Measurements from ENCODE around the gene PSMC5.

GRCh38 chr17:63842540-63843386, 15.5 kb downstream of the PSMC5 start, which contains the start of gene SMARCD2:
- TF ChIP-seq CTCF (IDR thresholded peaks at IDR 0.05) (no peak), SIN3A (IDR thresholded peaks at IDR 0.05; ENCODE audit: borderline replicate concordance, insufficient read depth, low read depth, low read length) (peak; percentile 79; the same call in 1 of the 2 replicates), POLR2AphosphoS5 (IDR thresholded peaks at IDR 0.05; ENCODE audit: low read depth, low read length) (peak; percentile 71)

All from Panc1 (cell line).